Measurements from ENCODE around the gene PRKAG3.
"Not testable (repeated sequence)": the region's sequence is repeated elsewhere in the genome, so short reads cannot be mapped to it uniquely, and the experiment has no call there.

The PRKAG3 gene

GRCh38 chr2:218861645-218862318, 30.2 kb upstream of the PRKAG3 start:
- DNase-seq: no peak

- no peak for DNase-seq
Observed at GRCh38 chr2:218860950-218861381, 29.4 kb upstream of the PRKAG3 start.

- DNase-seq: no peak
Observed at GRCh38 chr2:218859988-218860831, 28.6 kb upstream of the PRKAG3 start.

DNA sequence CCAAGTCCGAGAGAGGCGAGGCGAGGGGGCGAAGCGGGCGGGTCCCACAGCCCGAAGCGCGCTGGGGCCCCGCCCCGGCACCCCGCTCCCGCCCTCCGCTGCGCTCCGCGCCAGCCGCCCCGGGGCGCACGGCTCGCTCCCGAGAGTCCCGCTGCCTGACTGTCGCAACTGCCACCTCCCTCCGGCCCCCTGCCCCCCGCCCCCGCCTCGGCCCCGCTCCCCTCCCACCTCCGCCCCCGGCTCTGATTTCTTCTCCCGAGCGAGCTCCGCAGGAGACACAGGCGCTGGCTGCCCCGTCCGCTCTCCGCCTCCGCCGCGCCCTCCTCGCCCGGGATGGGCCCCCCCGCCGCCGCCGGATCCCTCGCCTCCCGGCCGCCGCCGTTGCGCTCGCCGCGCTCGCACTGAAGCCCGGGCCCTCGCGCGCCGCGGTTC, 28.0 kb upstream of the PRKAG3 start, which contains the start of gene WNT6:
TSS of gene WNT6 (plus strand) at position 250 of the 432 bp plus-strand sequence. CDS start 233 bp downstream, outside the sequence.
- DNase-seq: no peak

GRCh38 chr2:218858671-218859555, 27.3 kb upstream of the PRKAG3 start:
- DNase-seq: no peak

- DNase-seq: no peak
Observed at GRCh38 chr2:218858138-218858445, 26.5 kb upstream of the PRKAG3 start.

DNA sequence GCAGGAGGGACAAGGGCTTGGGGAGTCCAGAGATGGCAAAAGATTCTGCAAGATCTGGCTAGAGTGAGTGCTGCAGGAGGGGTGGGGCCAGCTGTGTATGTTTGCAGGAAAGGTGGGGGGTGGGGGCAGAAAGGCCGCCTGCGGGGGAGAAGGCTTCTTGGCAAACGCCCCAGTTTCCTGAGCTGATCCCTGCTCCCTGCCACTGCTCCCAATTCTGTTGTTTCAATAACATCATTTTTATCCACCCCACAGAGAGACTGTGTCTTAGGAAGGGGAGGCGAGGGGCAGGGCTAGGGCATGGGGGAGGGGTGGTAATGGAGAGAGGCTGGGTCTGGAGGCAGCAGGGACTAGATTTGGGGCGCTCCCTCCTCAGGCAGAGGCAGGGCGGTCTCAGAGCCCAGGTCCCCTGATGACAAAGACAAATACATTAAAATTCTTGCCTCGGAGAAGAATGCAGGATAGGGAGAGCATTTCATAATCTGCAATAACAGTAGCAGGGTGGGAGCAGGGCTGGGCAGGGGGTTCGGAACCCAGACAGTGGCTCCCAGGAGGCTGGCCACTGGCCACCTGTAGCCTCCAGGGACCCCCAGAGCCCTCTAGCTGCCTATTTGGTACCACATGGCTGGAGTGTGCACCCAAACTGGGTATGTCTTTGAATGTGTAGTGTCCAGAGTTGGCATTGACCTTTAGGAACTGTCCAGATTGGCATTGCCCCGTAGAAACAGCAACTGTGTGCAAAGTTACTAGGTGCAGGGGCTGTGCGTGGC, 26.0 kb upstream of the PRKAG3 start:
- DNase-seq: no peak

- DNase-seq: no peak
Observed at GRCh38 chr2:218856896-218857243, 25.3 kb upstream of the PRKAG3 start.

GRCh38 chr2:218856167-218856895, 24.7 kb upstream of the PRKAG3 start:
- DNase-seq: no peak

DNA sequence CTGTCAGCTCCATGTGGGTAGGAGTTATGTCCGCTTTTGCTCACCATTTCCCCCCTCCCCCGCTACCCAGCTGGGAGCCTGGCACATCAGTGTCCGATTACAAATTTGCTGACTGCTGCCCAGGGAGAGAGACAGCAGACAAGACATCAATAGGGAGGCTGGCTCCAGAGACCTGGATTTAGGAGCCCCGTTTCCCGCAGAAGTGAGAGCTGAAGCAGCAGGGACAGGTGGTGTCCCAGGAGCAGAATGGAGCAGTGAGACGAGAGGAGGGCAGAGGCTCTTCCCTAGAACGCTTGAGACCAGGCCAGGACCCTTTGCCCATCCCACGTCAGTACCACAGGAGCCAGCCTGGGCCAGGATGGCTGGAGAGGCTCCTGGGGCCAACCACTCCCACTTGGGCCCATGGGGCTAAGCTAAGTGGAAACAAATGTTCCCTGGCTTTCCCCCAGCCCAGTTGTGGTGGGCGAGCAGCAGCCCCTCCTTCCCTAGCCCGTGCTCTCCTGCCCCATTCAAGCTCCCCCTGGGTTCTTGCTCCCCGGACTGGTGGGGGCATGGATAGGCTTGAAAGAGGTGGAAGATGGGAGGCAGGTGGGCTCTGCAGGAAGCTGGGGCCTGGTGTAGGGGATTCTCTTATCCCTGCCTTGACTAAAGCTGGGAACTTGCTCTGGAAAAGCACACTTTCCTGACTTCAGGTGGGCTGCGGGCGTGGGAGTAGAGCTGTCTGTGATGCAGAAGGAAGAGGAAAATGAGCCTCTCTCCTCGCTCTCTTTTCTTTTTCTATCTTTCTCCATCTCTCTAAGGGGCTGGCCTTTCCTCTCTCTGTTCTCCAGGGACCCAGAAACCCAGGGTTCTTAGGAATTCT, 23.9 kb upstream of the PRKAG3 start:
- DNase-seq: no peak

- no peak for DNase-seq
Observed at GRCh38 chr2:218854860-218855259, 23.3 kb upstream of the PRKAG3 start.

DNA sequence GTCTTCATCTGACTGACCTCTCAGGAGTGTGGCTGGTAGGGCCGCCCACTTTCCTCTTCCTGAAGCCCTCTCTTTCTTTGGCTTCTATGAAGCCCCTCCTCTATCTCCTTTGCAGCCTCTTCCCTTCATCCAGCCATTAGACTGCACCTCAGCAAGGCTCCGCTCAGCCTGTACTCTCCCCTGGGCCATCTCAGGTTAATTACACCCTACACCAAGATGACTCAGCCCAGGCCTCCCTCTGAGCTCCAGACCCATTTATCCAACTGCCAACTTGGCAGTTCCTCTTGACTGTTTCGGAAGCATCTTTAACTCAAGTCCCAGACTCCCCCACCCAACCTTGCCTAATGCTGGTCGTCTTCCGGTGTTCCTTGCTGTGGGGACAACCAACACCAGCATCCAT, 22.2 kb upstream of the PRKAG3 start:
- DNase-seq: no peak

GRCh38 chr2:218852911-218853667, 21.5 kb upstream of the PRKAG3 start:
- peak; percentile 76 for DNase-seq

- DNase-seq: no peak
Observed at GRCh38 chr2:218851286-218851685, 19.7 kb upstream of the PRKAG3 start.

DNA sequence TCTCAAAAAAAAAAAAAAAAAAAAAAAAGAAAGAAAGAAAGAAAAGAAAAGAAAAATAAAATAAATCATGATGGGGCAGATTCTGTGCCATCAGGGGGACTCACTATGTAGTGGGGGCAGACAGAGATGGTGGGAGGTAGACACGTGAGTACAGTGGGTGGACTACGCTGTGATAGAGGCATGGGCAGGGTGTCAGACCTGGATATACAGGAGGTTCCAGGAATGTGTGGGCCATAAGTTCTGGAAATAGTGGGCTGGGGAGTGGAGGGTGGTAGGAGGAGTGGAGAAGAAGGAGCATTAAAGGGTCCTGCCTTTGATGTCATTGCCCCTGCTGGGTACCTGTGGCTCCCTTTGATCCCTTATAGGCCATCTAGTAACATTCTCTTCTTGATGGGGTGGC, 19.2 kb upstream of the PRKAG3 start:
- no peak for DNase-seq

DNA sequence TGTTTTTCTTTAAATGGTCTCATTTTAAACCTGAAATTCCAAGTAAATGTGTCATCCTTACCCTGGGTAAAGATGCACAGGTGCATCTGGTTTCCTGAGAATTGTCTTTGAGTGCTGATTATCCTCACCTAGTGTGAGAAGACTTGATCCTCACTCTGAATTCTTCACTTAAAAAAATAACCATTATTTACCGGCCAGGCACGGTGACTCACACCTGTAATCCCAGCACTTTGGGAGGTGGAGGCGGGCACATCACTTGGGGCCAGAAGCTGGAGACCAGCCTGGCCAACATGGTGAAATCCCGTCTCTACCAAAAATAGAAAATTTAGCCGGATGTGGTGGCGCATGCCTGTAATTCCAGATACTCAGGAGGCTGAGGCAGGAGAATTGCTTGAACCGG, 18.1 kb upstream of the PRKAG3 start:
- DNase-seq: no peak

DNA sequence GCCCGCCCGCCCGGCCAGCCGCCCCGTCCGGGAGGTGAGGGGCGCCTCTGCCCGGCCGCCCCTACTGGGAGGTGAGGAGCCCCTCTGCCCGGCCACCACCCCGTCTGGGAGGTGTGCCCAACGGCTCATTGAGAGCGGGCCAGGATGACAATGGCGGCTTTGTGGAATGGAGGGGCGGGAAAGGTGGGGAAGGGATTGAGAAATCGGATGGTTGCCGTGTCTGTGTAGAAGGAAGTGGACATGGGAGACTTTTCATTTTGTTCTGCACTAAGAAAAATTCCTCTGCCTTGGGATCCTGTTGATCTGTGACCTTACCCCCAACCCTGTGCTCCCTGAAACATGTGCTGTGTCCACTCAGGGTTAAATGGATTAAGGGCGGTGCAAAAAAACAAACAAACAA, 15.4 kb upstream of the PRKAG3 start:
- DNase-seq: not testable (repeated sequence)

DNA sequence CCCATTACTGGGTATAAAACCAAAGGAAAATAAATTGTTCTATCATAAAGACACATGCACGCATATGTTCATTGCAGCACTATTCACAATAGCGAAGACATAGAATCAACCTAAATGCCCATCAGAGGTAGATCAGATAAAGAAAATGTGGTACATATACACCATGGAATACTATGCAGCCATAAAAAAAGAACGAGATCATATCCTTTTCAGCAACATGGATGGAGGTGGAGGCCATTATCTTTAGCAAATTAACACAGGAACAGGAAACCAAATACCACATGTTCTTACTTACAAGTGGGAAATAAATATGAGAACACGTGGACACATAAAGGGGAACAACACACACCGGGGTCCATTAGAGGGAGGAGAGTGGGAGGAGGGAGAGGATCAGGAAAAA, 12.7 kb upstream of the PRKAG3 start:
- DNase-seq: not testable (repeated sequence)

DNA sequence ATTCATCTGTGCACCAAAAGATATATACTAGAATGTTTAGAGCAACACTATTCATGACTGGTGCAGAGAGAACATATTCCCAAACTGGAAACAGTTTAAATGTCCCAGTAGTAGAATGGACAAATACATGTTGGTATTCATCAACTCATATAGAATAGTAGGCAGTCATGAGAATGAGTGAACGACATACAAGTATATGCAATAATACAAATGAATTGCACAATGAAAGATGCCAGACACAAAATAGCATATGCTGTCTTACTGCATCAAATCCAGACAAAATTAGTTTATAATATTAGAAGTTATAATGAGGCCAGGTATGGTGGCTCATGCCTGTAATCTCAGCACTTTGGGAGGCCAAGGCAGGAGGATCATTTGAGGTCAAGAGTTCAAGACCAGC, 8.3 kb upstream of the PRKAG3 start:
- no peak for DNase-seq

GRCh38 chr2:218839430-218839829, 7.8 kb upstream of the PRKAG3 start:
- peak; percentile 67 for DNase-seq

All from suppressor macrophage treated with lipopolysaccharide for 4 hours (primary cell).